HFFc6 (cell line): ENCODE data around the gene RAB11FIP3. TPM values are rescaled to one million over a fixed set of nuclear protein-coding genes. Genes with fewer than 3 reads are reported as not detected.
"Not testable (repeated sequence)": the region's sequence is repeated elsewhere in the genome, so short reads cannot be mapped to it uniquely, and the experiment has no call there.

Experiments used
- DNase-seq: peaks from one replicate; pipeline ENCODE4 v3.0.0-alpha.2; 2018
- H3K27ac Mint-ChIP-seq: 2 replicates; pipeline ENCODE4 v1.8.0; 2020; ENCODE audit warnings: mild to moderate bottlenecking, mixed read lengths
- H3K27me3 Mint-ChIP-seq: 2 replicates; pipeline ENCODE4 v1.8.0; 2021; ENCODE audit warnings: mild to moderate bottlenecking, moderate library complexity, mixed read lengths; ENCODE audit not compliant: insufficient read depth
- H3K36me3 Mint-ChIP-seq: 2 replicates; pipeline ENCODE4 v1.8.0; 2021; ENCODE audit warnings: low read depth, mixed read lengths
- H3K4me1 Mint-ChIP-seq: 2 replicates; pipeline ENCODE4 v1.8.0; 2020; ENCODE audit warnings: low read depth, mixed read lengths
- H3K4me3 Mint-ChIP-seq: 2 replicates; pipeline ENCODE4 v1.8.0; 2020; ENCODE audit warnings: mild to moderate bottlenecking, moderate library complexity, mixed read lengths
- H3K9me3 Mint-ChIP-seq: 2 replicates; pipeline ENCODE4 v1.8.0; 2020; ENCODE audit warnings: mild to moderate bottlenecking, mixed read lengths
- total RNA-seq, 6 experiments: library from RNA; stranded (reverse); fragmentation: NEBNext Ultra II Directional; extraction: Animal tissue kit (Norgen Biotek cat#: 25700); gene quantifications; 2 replicates in 1 of 6; 3 replicates in 5 of 6; pipeline ENCODE4 v1.2.3, GENCODE V29; 2021
- TF ChIP-seq, protein P1 (sequence below): fragments of 200-600 bp; sonication (generic); IDR thresholded peaks from 2 replicates; pipeline ENCODE4 v1.5.0; 2021; ENCODE audit warnings: antibody characterized with exemption, mild to moderate bottlenecking

RAB11FIP3 gene
- total RNA-seq, 6 experiments from 2014 or later = 30.3 to 36.9 (median 33.9) TPM

GRCh38 chr16:503150-504071, 78.0 kb downstream of the RAB11FIP3 start:
- Mint-ChIP-seq H3K9me3 (no peaks in the 10 kb centered on the region), H3K4me1 (no peaks in the 10 kb centered on the region), H3K27ac (no peak overlapping the region), H3K36me3 (no peaks in the 10 kb centered on the region), H3K4me3 (no peak overlapping the region), H3K27me3 (no peaks in the 10 kb centered on the region)
- no peak for DNase-seq
- TF ChIP-seq, protein P1, sequence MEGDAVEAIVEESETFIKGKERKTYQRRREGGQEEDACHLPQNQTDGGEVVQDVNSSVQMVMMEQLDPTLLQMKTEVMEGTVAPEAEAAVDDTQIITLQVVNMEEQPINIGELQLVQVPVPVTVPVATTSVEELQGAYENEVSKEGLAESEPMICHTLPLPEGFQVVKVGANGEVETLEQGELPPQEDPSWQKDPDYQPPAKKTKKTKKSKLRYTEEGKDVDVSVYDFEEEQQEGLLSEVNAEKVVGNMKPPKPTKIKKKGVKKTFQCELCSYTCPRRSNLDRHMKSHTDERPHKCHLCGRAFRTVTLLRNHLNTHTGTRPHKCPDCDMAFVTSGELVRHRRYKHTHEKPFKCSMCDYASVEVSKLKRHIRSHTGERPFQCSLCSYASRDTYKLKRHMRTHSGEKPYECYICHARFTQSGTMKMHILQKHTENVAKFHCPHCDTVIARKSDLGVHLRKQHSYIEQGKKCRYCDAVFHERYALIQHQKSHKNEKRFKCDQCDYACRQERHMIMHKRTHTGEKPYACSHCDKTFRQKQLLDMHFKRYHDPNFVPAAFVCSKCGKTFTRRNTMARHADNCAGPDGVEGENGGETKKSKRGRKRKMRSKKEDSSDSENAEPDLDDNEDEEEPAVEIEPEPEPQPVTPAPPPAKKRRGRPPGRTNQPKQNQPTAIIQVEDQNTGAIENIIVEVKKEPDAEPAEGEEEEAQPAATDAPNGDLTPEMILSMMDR = no peak

GRCh38 chr16:505479-506245, 80.2 kb downstream of the RAB11FIP3 start:
- TF ChIP-seq, protein P1 = no peak
- DNase-seq = no peak
- no peak overlapping the region for H3K27ac Mint-ChIP-seq

GRCh38 chr16:506246-506546, 80.7 kb downstream of the RAB11FIP3 start:
- no peak overlapping the region for H3K4me3 Mint-ChIP-seq
- no peaks in the 10 kb centered on the region for H3K9me3 Mint-ChIP-seq
- H3K4me1 Mint-ChIP-seq = no peaks in the 10 kb centered on the region
- TF ChIP-seq, protein P1 = no peak
- DNase-seq = no peak
- no peaks in the 10 kb centered on the region; the same call in 1 of the 2 replicates for H3K27me3 Mint-ChIP-seq
- no peaks in the 10 kb centered on the region for H3K36me3 Mint-ChIP-seq
- no peak overlapping the region for H3K27ac Mint-ChIP-seq

More at GRCh38 chr16:505479-506245, 80.2 kb downstream of the RAB11FIP3 start:
- Mint-ChIP-seq H3K4me3 (no peak overlapping the region), H3K4me1 (no peaks in the 10 kb centered on the region), H3K9me3 (no peaks in the 10 kb centered on the region), H3K36me3 (no peaks in the 10 kb centered on the region), H3K27me3 (no peaks in the 10 kb centered on the region; the same call in 1 of the 2 replicates)

DNA sequence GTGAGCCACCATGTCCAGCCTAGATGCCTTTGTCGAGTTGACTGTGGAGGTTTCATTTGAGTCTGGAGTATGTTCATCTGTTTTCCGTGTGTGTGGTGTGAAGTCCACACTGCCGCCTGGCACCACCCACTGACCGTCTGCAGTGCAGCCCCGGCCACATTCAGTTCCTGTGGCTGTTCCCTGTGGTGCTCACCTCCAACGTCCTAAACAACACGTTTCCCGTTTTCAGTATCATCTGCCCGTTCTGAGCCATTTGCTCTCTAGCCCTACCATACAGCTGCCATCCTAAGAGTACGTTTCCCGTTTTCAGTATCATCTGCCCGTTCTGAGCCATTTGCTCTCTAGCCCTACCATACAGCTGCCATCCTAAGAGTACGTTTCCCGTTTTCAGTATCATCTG, 82.1 kb downstream of the RAB11FIP3 start:
- H3K4me1 Mint-ChIP-seq, H3K36me3 Mint-ChIP-seq, H3K27me3 Mint-ChIP-seq, H3K27ac Mint-ChIP-seq, H3K9me3 Mint-ChIP-seq, DNase-seq, H3K4me3 Mint-ChIP-seq: not testable (repeated sequence)

DNA sequence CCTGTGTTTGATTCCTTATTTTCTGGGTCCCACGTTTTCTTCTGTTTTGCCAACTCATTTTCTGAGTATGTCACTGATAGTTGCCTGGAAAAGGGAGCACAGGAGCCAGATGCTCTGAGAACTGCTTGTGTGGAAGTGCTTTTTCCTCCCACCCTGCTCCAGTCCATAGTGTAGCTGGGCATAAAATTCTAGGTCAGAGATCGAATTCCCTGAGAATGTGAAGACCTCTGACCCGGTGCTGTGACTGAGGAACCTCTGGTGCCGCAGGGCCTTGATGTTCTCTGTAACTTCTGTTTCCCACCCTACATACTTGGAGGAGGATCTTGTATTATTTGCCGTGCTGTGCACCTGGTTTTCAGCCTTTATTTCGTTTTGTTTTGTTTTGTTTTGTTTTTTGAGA, 82.5 kb downstream of the RAB11FIP3 start:
- no peaks in the 10 kb centered on the region; the same call in 1 of the 2 replicates for H3K27me3 Mint-ChIP-seq
- no peaks in the 10 kb centered on the region for H3K4me1 Mint-ChIP-seq
- DNase-seq = no peak
- no peak overlapping the region for H3K27ac Mint-ChIP-seq
- TF ChIP-seq, protein P1 = no peak
- no peaks in the 10 kb centered on the region for H3K36me3 Mint-ChIP-seq
- no peaks in the 10 kb centered on the region for H3K9me3 Mint-ChIP-seq
- no peak overlapping the region for H3K4me3 Mint-ChIP-seq
